HepG2 (cell line): ENCODE results near the gene GUCY1A1. TPM values are rescaled to one million over a fixed set of nuclear protein-coding genes. Genes with fewer than 3 reads are reported as not detected.
A peak's percentile ranks its signal among the peaks of the same experiment; 100 is the strongest.

ENCODE experiments used
- ATAC-seq: fragments of 200-7000 bp; cut with Tn5 transposase; 3 replicates; pipeline ENCODE4 v1.9.1; 2020; ENCODE audit warnings: mild to moderate bottlenecking, moderate library complexity
- Bru-seq: library from RNA; stranded (reverse); fragments of 400-500 nt; gene quantifications from one replicate; lab custom pipeline; 2021; lab: Mats Ljungman, UMichigan
- BruChase-seq, 2 experiments: library from RNA; stranded (reverse); fragments of 400-500 nt; gene quantifications; one replicate each; lab custom pipeline; 2021; lab: Mats Ljungman, UMichigan
- BruUV-seq: library from RNA; stranded (reverse); fragments of 400-500 nt; replicated peaks from 2 replicates; lab custom pipeline; 2021; lab: Mats Ljungman, UMichigan
- CTCF ChIA-PET: fragments of 300-600 bp; formaldehyde crosslinking; extraction: SDS; loops from one replicate; lab custom pipeline; 2021; ENCODE audit warnings: low total read pairs, inconsistent platforms, low intra/inter-chr PET ratio; lab: Yijun Ruan, JAX
- POLR2A ChIA-PET: fragments of 350-600 bp; sonication (Branson Sonifier 250); formaldehyde crosslinking; loops from one replicate; lab custom pipeline; 2020; ENCODE audit warnings: antibody characterized with exemption, inconsistent platforms; lab: Yijun Ruan, JAX
- DNase-seq: peaks from one replicate; pipeline ENCODE4 v3.0.0-alpha.2; 2015; ENCODE audit warnings: low spot score
- FAIRE-seq: peaks from 3 replicates; lab custom pipeline; 2011; peaks lifted over from hg19 to GRCh38; lab: Jason Lieb, UNC
- H2AFZ ChIP-seq: one replicate; pipeline ENCODE4 v1.6.1; 2011; ENCODE audit warnings: low read length, inconsistent platforms
- H3K27ac ChIP-seq: fragments of 300-600 bp; 3 replicates; pipeline ENCODE4 v1.8.0; 2011; ENCODE audit warnings: mixed run types, mild to moderate bottlenecking, mixed read lengths, low read length, inconsistent platforms; ENCODE audit not compliant: insufficient read depth; ENCODE audit errors: extremely low read length
- H3K27me3 ChIP-seq, 2 experiments: fragments of 200-600 bp in 1 of 2; 2 replicates in 1 of 2; 3 replicates in 1 of 2; pipeline versions ENCODE4 v1.6.0 to v1.8.0; 2011; ENCODE audit warnings: low read length in 2 of 2, mild to moderate bottlenecking in 2 of 2, moderate library complexity in 2 of 2, inconsistent platforms in 1 of 2; ENCODE audit not compliant: insufficient read depth in 2 of 2, control insufficient read depth in 1 of 2
- H3K36me3 ChIP-seq, 2 experiments: fragments of 200-600 bp in 1 of 2; replicated peaks in 1 of 2; 2 replicates in 1 of 2; 3 replicates in 1 of 2; pipeline versions ENCODE4 v1.5.1 to v1.8.0; 2011; ENCODE audit warnings: low read length in 2 of 2, inconsistent platforms in 1 of 2; ENCODE audit not compliant: insufficient read depth in 2 of 2, control insufficient read depth in 1 of 2
- H3K4me1 ChIP-seq: 2 replicates; pipeline ENCODE4 v1.5.1; 2012; ENCODE audit warnings: low read length, inconsistent platforms; ENCODE audit not compliant: insufficient read depth
- H3K4me2 ChIP-seq: 2 replicates; pipeline ENCODE4 v1.6.0; 2011; ENCODE audit warnings: low read depth, low read length, inconsistent platforms
- H3K4me3 ChIP-seq, 3 experiments: fragments of 200-600 bp in 1 of 3; sonication (generic), shearing (Covaris generic) in 1 of 3; replicated peaks in 1 of 3; 2 replicates each; pipeline ENCODE4 v1.5.1; 2011 to 2016; ENCODE audit warnings: low read length in 3 of 3, inconsistent platforms in 2 of 3, low read depth in 2 of 3, mild to moderate bottlenecking in 2 of 3, control low read depth in 1 of 3, mixed read lengths in 1 of 3; ENCODE audit not compliant: insufficient read depth in 1 of 3
- H3K79me2 ChIP-seq: one replicate; pipeline ENCODE4 v1.6.1; 2011; ENCODE audit warnings: low read length, inconsistent platforms; ENCODE audit not compliant: insufficient read depth
- H3K9ac ChIP-seq: 2 replicates; pipeline ENCODE4 v1.6.0; 2011; ENCODE audit warnings: mild to moderate bottlenecking, low read depth, low read length, inconsistent platforms; ENCODE audit not compliant: insufficient read depth
- H3K9me3 ChIP-seq: 2 replicates; pipeline ENCODE4 v1.5.1; 2012; ENCODE audit warnings: mild to moderate bottlenecking, low read length
- H4K20me1 ChIP-seq: 2 replicates; pipeline ENCODE4 v1.6.0; 2011; ENCODE audit warnings: inconsistent platforms, mild to moderate bottlenecking, low read length, moderate library complexity; ENCODE audit not compliant: insufficient read depth
- ASH2L ChIP-seq: fragments of 300-600, 200-600 bp; sonication (generic); IDR thresholded peaks from 2 replicates; pipeline ENCODE4 v1.7.0; 2017; ENCODE audit warnings: low read depth, mild to moderate bottlenecking, moderate library complexity, mixed read lengths, low read length; ENCODE audit not compliant: insufficient read length
- CENPT ChIP-seq: sonication (generic); formaldehyde crosslinking; IDR thresholded peaks from 2 replicates; pipeline ENCODE4 v1.8.0; 2022; ENCODE audit warnings: low read depth, mild to moderate bottlenecking, moderate library complexity, missing genetic modification reagents
- MYPOP ChIP-seq: sonication (generic); formaldehyde crosslinking; IDR thresholded peaks from 2 replicates; pipeline ENCODE4 v1.8.1; 2023; ENCODE audit warnings: mild to moderate bottlenecking, moderate library complexity, missing genetic modification reagents
- PRDM10 ChIP-seq: sonication (generic); formaldehyde crosslinking; IDR thresholded peaks from 2 replicates; pipeline ENCODE4 v1.4.0; 2020; ENCODE audit warnings: low read depth, missing genetic modification reagents
- PTBP1 ChIP-seq: fragments of 200-400 bp; formaldehyde crosslinking; IDR thresholded peaks from 2 replicates; pipeline ENCODE4 v1.6.1; 2018; ENCODE audit warnings: low read length, low read depth; ENCODE audit not compliant: poor library complexity, severe bottlenecking
- RFX5 ChIP-seq: IDR thresholded peaks from 2 replicates; pipeline ENCODE4 v1.6.1; 2011; ENCODE audit warnings: low read depth, low read length, improper control_type of control experiment
- ZNF160 ChIP-seq: sonication (generic); formaldehyde crosslinking; IDR thresholded peaks from 2 replicates; pipeline ENCODE4 v1.8.0; 2022; ENCODE audit warnings: mild to moderate bottlenecking, inconsistent platforms, missing genetic modification reagents
- ZNF276 ChIP-seq: sonication (generic); formaldehyde crosslinking; IDR thresholded peaks from 2 replicates; pipeline ENCODE4 v1.4.0; 2020; ENCODE audit warnings: mild to moderate bottlenecking, low read depth, missing genetic modification reagents
- ZNF552 ChIP-seq: sonication (generic); formaldehyde crosslinking; IDR thresholded peaks from 2 replicates; pipeline ENCODE4 v1.9.0; 2022; ENCODE audit warnings: missing genetic modification reagents, mild to moderate bottlenecking, borderline replicate concordance
- ZNF737 ChIP-seq: sonication (generic); formaldehyde crosslinking; IDR thresholded peaks from 2 replicates; pipeline ENCODE4 v1.5.0; 2020; ENCODE audit warnings: missing genetic modification reagents, mild to moderate bottlenecking, borderline replicate concordance
- ZNF792 ChIP-seq: IDR thresholded peaks from 2 replicates; pipeline ENCODE4 v1.6.1; 2016
- WGBS: methylation state at CpG from one replicate; pipeline ENCODE4 v1.1.6; 2017; ENCODE audit warnings: low lambda C conversion rate; 5-methylcytosine and 5-hydroxymethylcytosine counted together
- in situ Hi-C: cut with HindIII; loops from 2 replicates; pipeline ENCODE4 v1.10.0; 2017; ENCODE audit warnings: low pct_unique_long_range_greater_than_20kb; ENCODE audit not compliant: extremely low pct_ligation_motif_present
- intact Hi-C: fragments of 100-400 bp; cut with micrococcal nuclease; formaldehyde crosslinking; loops from one replicate; pipeline ENCODE4 v1.10.0; 2022; ENCODE audit not compliant: unreplicated experiment
- long read RNA-seq, 2 experiments: library from RNA in 1 of 2; library from polyadenylated mRNA in 1 of 2; stranded (forward) in 1 of 2; unstranded in 1 of 2; transcript quantifications; one replicate each; pipeline ENCODE4 v2.0.0, GENCODE V29; 2019 to 2022
- polyA minus RNA-seq, 3 experiments: library from RNA; depleted of rRNA, polyadenylated mRNA; stranded (reverse); fragments of >200 nt; gene quantifications; 2 replicates each; pipeline ENCODE4 v1.2.3, GENCODE V29; 2011; ENCODE audit warnings: low replicate concordance in 1 of 3
- polyA plus RNA-seq, 8 experiments: library from polyadenylated mRNA; depleted of rRNA in 3 of 8; stranded (reverse) in 7 of 8; unstranded in 1 of 8; fragments of >200 nt; fragmentation: Illumina TruSeq in 4 of 8; extraction: Trizol in 4 of 8; gene quantifications; 2 replicates each; pipeline versions ENCODE4 v1.2.1 to v1.2.3, GENCODE V29; 2011 to 2016; ENCODE audit warnings: low read depth in 4 of 8, missing spikeins in 1 of 8, mixed read lengths in 1 of 8; ENCODE audit not compliant: insufficient read depth in 1 of 8
- total RNA-seq, 5 experiments: library from RNA; depleted of rRNA; stranded (reverse); fragments of >200 nt; fragmentation: Illumina TruSeq; extraction: Trizol; gene quantifications; 2 replicates each; pipeline ENCODE4 v1.2.3, GENCODE V29; 2016; ENCODE audit warnings: low read depth in 1 of 5

GUCY1A1 gene
- not detected in 2 replicates for total RNA-seq (2016; rRNA removed; fragmentation: Illumina TruSeq; extraction: Trizol)
- total RNA-seq (2016; cell fraction: cytosol; rRNA removed; fragmentation: Illumina TruSeq; extraction: Trizol; ENCODE audit: low read depth): not detected in 2 replicates
- not detected in 2 replicates for total RNA-seq (2016; cell fraction: insoluble cytoplasmic fraction; rRNA removed; fragmentation: Illumina TruSeq; extraction: Trizol)
- total RNA-seq (2016; cell fraction: membrane; rRNA removed; fragmentation: Illumina TruSeq; extraction: Trizol): not detected in 2 replicates
- total RNA-seq (2016; cell fraction: nucleus; rRNA removed; fragmentation: Illumina TruSeq; extraction: Trizol): not detected in 2 replicates
- not detected in 2 replicates for polyA plus RNA-seq (2011; rRNA removed)
- polyA plus RNA-seq (2011; cell fraction: cytosol; rRNA removed): not detected in 2 replicates
- polyA plus RNA-seq (2011; cell fraction: nucleus; rRNA removed): 0.07 TPM in 1 of 2 replicates, not detected in the other
- not detected in 2 replicates for polyA plus RNA-seq (2012)
- not detected in 2 replicates for polyA plus RNA-seq (2016; cell fraction: cytosol; fragmentation: Illumina TruSeq; extraction: Trizol; ENCODE audit: low read depth)
- not detected in 2 replicates for polyA plus RNA-seq (2016; cell fraction: insoluble cytoplasmic fraction; fragmentation: Illumina TruSeq; extraction: Trizol; ENCODE audit: low read depth)
- not detected in 2 replicates for polyA plus RNA-seq (2016; cell fraction: membrane; fragmentation: Illumina TruSeq; extraction: Trizol; ENCODE audit: low read depth)
- not detected in 2 replicates for polyA plus RNA-seq (2016; cell fraction: nucleus; fragmentation: Illumina TruSeq; extraction: Trizol; ENCODE audit: insufficient read depth, low read depth)
- polyA minus RNA-seq (2011; rRNA and poly(A)+ RNA removed; ENCODE audit: low replicate concordance): 0.14 TPM in 1 of 2 replicates, not detected in the other
- not detected in 2 replicates for polyA minus RNA-seq (2011; cell fraction: cytosol; rRNA and poly(A)+ RNA removed)
- polyA minus RNA-seq (2011; cell fraction: nucleus; rRNA and poly(A)+ RNA removed): not detected in 2 replicates
- percentile 2 among the genes with signal in this experiment for Bru-seq, nascent RNA
- BruChase-seq, experiment 1, labeled RNA remaining after a 6-hour chase: not detected
- not detected for BruChase-seq, experiment 2, labeled RNA remaining after a 2-hour chase
- long read RNA-seq, experiment 1: 0 reads
- long read RNA-seq, experiment 2: 0 reads

- no TSS peak for BruUV-seq
- CTCF ChIA-PET: no interaction called here
- no peaks in the 10 kb centered on the region for H4K20me1 ChIP-seq
- no peaks in the 10 kb centered on the region for H3K4me1 ChIP-seq
- H3K4me3 ChIP-seq: peak within 1 kb of the TSS in 1 of 3 experiments; percentile 40; a peak in 1 of 6 replicates
- ATAC-seq (peak; percentile 28; the same call in 2 of the 3 replicates), FAIRE-seq (no peak), DNase-seq (no peak)
- peaks cover 2 to 15% of the 10 kb centered on the region in 2 experiments; a peak in 4 of 5 replicates for H3K27me3 ChIP-seq
- H2AFZ ChIP-seq: no peak within 1 kb of the TSS
- POLR2A ChIA-PET: no interaction called here
- no peak within 1 kb of the TSS for H3K27ac ChIP-seq
- H3K4me2 ChIP-seq: peak within 1 kb of the TSS; percentile 45; the same call in 1 of the 2 replicates
- H3K9me3 ChIP-seq: no peaks in the 10 kb centered on the region
- H3K9ac ChIP-seq: no peak within 1 kb of the TSS
- 17% methylated on average over 17 of the region's 25 CpGs for WGBS
- H3K36me3 ChIP-seq: no peaks in the 10 kb centered on the region
- in situ Hi-C loops (no loop called here), intact Hi-C loops (no loop called here)
- H3K79me2 ChIP-seq: no peaks in the 10 kb centered on the region
- no peak for TF ChIP-seq CENPT (CRISPR knock-in tag)
- no peak for TF ChIP-seq ZNF160 (CRISPR knock-in tag)
- no peak for TF ChIP-seq ZNF276
- TF ChIP-seq PTBP1: no peak
- TF ChIP-seq ZNF792: no peak
- TF ChIP-seq PRDM10 (CRISPR knock-in tag): no peak
- no peak for TF ChIP-seq RFX5
- no peak for TF ChIP-seq MYPOP
- TF ChIP-seq ASH2L: no peak
- TF ChIP-seq ZNF737 (CRISPR knock-in tag): no peak
- TF ChIP-seq ZNF552 (CRISPR knock-in tag): no peak
Measured at GRCh38 chr4:155666344-155667221, at the start of gene GUCY1A1. TSS of gene GUCY1A1 (plus strand) at chr4:155666848. CDS start at chr4:155696868, 30,020 bp downstream.
